NCI-H2081 treated with DMSO at 0.1 percent for 48 hours (cell line): ENCODE data around the gene CASK.

ENCODE experiments used
- DNase-seq: peaks from one replicate; lab custom pipeline; 2025; lab: John Stamatoyannopoulos, UW

Gene CASK

GRCh38 chrX:41470706-41471105, 452.6 kb downstream of the CASK start:
- no peak for DNase-seq

- no peak for DNase-seq
Observed at GRCh38 chrX:41468647-41469323, 454.6 kb downstream of the CASK start.
